GM10248 (cell line): ENCODE measurements around the gene MGAT4A.
A peak's percentile ranks its signal among the peaks of the same experiment; 100 is the strongest.

Source experiments
- CTCF ChIA-PET: fragments of 300-600 bp; sonication (Branson Sonifier 250); formaldehyde crosslinking; extraction: SDS; loops from one replicate; lab custom pipeline; 2021; ENCODE audit warnings: antibody characterized with exemption; lab: Yijun Ruan, JAX
- POLR2A ChIA-PET: fragments of 350-650 bp; sonication (Branson Sonifier 250); formaldehyde crosslinking; extraction: SDS; loops from one replicate; lab custom pipeline; 2020; ENCODE audit warnings: antibody characterized with exemption; lab: Yijun Ruan, JAX
- DNase-seq: peaks from one replicate; pipeline ENCODE4 v3.0.0; 2012; ENCODE audit errors: extremely low spot score
- TF ChIP-seq, protein P1 (sequence below): IDR thresholded peaks from 2 replicates; pipeline ENCODE4 v1.5.1; 2012; ENCODE audit warnings: mild to moderate bottlenecking, low read depth; ENCODE audit errors: extremely low read depth, missing control alignments, control extremely low read depth

The MGAT4A gene

GRCh38 chr2:98634406-98635092 is 96.4 kb downstream of the MGAT4A start:
- ChIA-PET POLR2A (no interaction called here), CTCF (interaction anchor here (1.1 kb wide), 1 partner anchor 141 kb away, joined by 3 read pairs; no protein-coding TSS in a partner anchor)
- TF ChIP-seq, protein P1, sequence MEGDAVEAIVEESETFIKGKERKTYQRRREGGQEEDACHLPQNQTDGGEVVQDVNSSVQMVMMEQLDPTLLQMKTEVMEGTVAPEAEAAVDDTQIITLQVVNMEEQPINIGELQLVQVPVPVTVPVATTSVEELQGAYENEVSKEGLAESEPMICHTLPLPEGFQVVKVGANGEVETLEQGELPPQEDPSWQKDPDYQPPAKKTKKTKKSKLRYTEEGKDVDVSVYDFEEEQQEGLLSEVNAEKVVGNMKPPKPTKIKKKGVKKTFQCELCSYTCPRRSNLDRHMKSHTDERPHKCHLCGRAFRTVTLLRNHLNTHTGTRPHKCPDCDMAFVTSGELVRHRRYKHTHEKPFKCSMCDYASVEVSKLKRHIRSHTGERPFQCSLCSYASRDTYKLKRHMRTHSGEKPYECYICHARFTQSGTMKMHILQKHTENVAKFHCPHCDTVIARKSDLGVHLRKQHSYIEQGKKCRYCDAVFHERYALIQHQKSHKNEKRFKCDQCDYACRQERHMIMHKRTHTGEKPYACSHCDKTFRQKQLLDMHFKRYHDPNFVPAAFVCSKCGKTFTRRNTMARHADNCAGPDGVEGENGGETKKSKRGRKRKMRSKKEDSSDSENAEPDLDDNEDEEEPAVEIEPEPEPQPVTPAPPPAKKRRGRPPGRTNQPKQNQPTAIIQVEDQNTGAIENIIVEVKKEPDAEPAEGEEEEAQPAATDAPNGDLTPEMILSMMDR, result peak; percentile 43
- DNase-seq, result no peak

DNA sequence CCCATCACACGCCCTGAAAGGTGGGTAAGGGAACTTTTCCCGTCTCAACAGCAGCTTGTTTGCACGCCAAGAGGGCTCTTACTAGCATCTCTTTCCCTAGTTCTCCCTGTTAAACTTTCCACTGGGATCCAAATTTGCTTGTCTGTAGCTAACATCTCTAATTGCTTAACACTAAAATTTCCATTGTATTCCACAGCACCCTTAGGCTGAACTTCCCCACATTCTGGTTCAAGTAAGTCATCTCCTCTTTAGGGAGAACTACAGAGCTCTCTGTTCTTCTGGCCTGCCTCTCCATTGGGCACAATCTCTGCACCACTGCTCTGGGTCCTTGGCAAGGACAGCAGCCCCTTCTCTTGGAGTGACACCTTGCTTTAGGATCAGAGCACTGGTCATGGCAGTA is 98.6 kb downstream of the MGAT4A start:
- CTCF ChIA-PET, result interaction anchor here (1.3 to 2.3 kb wide), 2 partner anchors 12 to 17 kb away, joined by 3 to 9 read pairs; no protein-coding TSS in a partner anchor
- no peak for DNase-seq
- TF ChIP-seq, protein P1, result no peak
- POLR2A ChIA-PET, result interaction anchor here (0.6 kb wide), 1 partner anchor 246 kb away, joined by 7 read pairs; no protein-coding TSS in a partner anchor

DNA sequence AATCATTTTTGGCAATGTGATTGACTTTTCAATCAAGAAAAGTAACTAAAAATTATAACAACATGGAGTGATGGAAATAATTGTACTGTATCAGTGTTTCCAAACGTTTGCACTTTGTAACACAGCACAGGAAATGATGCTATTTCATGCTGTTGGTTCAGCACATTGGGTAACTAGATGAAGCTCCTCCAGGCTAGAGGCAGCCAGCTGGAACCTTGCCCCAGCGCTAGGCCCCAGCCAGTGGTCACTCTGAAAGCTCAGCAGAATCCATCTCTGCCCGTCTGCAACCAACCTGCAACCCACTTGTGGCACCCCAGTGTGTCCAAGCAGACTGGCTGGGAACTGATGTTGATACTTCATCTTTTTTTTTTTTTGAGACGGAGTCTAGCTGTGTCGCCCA is 107.3 kb downstream of the MGAT4A start:
- no peak for DNase-seq
- ChIA-PET POLR2A (no interaction called here), CTCF (no interaction called here)
- TF ChIP-seq, protein P1, result no peak

- DNase-seq, result no peak
- POLR2A ChIA-PET, result no interaction called here
- CTCF ChIA-PET, result interaction anchor here (1.3 kb wide), 1 partner anchor 10 kb away, joined by 4 read pairs; no protein-coding TSS in a partner anchor
- TF ChIP-seq, protein P1, result no peak
These were observed 113.8 kb downstream of the MGAT4A start for GRCh38 chr2:98617149-98617548.

GRCh38 chr2:98615481-98615880 is 115.5 kb downstream of the MGAT4A start:
- CTCF ChIA-PET, result no interaction called here
- DNase-seq, result no peak

GRCh38 chr2:98614024-98614739 is 116.8 kb downstream of the MGAT4A start:
- TF ChIP-seq, protein P1, result no peak
- CTCF ChIA-PET, result interaction anchor here (1.0 to 1.1 kb wide), 3 partner anchors 18 to 452 kb away, joined by 3 to 4 read pairs (median 3); no protein-coding TSS in a partner anchor
- POLR2A ChIA-PET, result no interaction called here
- DNase-seq, result no peak

More at GRCh38 chr2:98615481-98615880, 115.5 kb downstream of the MGAT4A start:
- POLR2A ChIA-PET, result no interaction called here
- TF ChIP-seq, protein P1, result no peak
